HG02852 (cell line): Measurements from ENCODE around the gene ITPR2.
"Not testable (repeated sequence)": the region's sequence is repeated elsewhere in the genome, so short reads cannot be mapped to it uniquely, and the experiment has no call there.

Experiments used
- ATAC-seq: cut with Tn5 transposase; IDR thresholded peaks from one replicate; pipeline ENCODE4 v1.9.1; 2021; ENCODE audit warnings: mild to moderate bottlenecking, moderate library complexity; ENCODE audit not compliant: unreplicated experiment

The ITPR2 gene

DNA sequence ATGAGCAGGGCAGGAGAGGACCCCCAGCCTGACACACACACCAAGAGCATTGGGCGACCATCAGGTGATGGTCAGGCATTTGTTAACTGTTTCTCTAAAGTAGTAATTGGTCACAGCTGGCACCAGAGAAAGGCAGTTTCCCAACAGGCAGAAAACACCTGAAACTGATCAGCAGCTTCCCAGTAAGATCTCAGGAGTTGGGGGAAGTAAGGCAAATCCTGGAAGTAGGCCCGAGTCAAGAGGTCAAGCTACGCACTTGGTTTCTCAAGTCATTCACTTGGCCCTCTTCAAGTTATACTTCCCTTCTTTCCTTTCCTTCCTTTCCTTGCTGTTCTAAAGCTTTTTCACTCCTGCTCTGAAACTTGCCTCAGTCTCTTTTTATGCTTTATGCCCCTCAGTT, 501.9 kb downstream of the ITPR2 start:
- no peak for ATAC-seq

DNA sequence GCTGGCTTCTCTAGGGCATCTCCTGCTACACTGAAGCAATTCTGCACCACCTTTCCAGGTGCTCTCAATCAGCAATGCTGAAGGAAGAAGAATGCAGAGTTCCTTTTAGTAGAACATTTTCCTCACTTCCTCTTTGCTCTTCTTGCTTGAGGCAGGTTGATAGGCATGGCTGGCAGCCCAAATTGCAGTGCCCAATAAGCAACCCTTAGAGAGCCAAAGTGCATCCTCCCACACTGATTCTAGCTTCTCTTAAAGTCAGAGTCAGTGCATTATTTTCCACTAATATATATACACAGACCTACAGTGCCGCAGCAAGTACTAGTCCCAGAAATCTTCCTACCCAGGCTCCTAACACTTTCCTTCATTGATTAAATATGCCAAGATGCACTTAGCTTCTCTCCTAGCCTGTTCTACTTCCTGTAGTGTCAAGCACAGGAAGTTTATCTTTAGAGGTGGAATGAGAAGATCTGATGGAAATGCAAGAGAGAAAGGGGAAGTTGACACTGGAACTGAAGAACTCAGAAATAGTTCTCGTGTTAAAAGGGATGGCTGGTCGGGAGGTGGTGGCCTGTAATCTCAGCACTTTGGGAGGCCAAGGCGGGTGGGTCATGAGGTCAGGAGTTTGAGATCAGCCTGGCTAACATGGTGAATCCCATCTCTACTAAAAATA, 504.9 kb downstream of the ITPR2 start:
- peak; percentile 62 for ATAC-seq

DNA sequence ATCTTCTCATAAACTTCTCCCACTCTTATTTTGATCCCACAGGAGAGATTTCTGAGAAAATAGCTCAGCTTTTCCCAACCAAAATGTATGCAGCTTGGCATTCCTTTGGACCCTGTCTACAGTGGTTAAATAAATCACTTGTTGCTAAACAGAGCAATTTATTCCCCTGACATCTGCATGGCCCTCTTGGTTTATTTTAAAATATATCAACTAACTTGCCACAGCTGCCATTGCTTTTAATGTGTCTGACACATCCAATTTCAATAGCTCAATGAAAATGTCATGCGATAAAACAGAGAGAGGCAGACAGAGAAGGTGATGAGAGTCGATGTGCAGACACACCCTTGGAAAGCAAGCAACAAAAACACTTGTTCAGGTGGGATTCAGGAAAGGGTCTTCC, 509.3 kb downstream of the ITPR2 start:
- ATAC-seq, result no peak

DNA sequence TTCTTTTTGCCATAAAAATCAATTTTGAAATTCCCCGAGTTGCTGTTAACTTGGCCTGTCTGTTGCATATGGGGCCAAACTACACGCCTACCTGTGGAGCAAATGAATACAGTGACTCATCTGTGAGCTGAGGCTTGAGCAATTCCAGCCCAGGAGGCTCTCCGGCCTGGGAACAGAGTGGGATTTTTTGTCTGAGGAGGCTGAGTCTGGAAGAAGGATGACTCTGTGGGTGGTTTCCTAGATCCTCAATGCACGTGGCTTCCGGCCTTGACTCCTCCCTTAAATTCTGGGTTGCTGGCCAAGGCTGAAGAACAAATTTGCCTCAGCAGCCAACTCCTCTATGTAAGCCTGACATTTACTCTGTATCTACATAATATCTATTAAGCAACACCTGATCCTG, 513.5 kb downstream of the ITPR2 start:
- ATAC-seq, result no peak

DNA sequence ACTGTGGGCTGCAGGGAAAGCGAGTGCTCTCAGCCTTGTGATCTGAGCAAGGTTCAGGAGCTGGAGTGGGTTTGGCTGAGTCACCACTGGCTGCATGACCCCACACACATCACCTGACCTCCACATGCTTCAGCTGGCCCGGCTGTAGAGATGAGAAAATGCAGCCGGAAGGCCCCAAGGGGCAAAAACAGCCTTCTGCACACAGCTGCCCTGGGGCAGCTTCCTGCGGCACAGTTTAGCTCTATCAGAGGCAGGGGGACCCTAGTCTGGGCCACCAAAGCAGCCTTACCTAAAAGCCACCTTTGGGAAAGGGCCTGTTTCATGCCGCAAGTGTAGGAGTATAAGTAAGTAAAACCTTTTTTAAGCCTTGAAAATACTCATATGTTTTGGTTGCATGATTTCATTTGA, 514.3 kb downstream of the ITPR2 start:
- peak; percentile 93 for ATAC-seq

DNA sequence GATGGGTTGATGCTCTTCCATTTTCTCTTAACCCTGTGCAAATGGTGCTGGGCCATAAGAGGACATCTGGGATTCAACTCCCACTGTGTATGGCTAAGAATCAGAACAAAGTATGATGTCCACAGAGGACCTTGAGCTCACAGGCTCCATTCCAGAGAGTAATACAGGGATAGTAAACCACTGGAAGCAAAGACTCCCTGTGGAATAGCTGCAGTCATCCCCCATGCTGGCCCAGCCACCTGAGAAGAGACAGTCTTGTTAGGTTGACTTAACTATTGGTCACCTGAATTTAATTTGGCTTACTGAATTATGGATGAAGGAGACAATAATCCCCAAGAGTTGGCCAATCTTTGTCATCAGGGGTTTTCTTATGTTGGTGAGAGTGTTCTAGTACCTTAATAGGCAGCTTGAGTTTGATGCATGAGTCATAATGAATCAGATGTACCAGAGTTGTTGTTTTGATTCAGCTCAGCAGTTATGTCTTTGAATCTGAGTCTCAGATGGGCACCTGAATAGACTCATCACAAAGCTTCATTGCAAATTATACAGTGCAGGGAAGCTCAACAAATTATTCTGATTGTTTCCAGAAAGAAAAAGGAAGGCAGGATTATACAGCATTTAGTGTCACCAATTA, 514.9 kb downstream of the ITPR2 start:
- peak; percentile 52 for ATAC-seq

DNA sequence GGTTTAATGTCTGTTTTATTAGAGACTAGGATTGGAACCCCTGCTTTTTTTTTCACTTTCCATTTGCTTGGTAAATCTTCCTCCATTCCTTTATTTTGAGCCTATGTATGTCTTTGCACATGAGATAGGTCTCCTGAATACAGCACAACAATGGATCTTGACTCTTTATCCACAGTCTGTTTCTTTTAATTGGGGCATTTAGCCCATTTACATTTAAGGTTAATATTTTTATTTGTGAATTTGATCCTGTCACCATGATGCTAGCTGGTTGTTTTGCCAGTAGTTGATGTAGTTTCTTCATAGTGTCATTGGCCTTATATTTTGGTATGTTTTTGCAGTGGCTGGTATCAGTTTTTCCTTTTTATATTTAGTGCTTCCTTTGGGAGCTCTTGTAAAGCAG, 518.9 kb downstream of the ITPR2 start:
- ATAC-seq, result not testable (repeated sequence)

DNA sequence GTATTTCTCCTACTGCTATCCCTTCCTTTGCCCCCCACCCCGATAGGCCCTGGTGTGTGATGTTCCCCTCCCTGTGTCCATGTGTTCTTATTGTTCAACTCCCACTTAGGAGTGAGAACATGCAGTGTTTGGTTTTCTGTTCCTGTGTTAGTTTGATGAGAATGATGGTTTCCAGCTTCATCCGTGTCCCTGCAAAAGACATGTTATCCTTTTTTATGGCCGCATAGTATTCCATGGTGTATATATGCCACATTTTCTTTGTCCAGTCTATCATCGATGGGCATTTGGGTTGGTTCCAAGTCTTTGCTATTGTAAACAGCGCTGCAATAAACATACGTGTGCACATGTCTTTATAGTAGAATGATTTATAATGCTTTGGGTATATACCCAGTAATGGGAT, 522.5 kb downstream of the ITPR2 start:
- not testable (repeated sequence) for ATAC-seq

DNA sequence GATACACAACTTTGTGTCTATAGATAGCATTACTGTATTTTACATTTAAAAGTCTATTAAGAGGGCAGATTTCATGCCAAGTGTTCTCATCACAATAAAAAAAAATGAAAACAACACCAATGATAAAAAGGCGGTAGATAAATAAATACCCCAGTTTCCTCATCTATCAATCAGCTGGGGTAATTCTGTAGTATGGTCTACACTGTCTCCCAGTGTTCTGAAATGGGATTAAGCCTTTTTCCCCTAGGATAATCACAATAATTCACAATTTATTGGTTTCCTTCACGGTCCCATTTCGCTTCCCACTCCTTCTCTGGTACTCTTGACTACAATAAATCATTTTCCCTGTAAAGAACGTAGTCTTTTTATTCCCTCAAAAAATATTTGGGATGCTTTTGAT, 523.4 kb downstream of the ITPR2 start:
- no peak for ATAC-seq

DNA sequence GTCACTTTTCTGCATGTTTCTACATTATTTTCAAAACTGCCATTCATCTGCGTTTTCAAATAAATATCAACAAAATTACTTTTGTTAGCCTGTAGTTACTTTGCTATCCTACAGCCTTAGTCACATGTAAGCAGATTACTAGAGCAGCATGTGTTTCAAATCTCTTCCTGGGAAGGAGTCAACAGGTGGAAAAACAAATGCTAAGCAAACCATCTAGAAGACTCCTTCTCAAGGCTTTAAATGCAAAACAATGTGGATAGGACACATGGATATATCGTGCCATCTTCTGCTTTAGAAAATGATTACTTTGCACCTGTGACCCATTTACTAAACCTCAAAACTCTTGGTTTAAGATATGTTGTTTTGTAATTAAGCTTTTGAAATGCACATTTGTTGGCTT, 528.7 kb downstream of the ITPR2 start:
- ATAC-seq, result no peak

DNA sequence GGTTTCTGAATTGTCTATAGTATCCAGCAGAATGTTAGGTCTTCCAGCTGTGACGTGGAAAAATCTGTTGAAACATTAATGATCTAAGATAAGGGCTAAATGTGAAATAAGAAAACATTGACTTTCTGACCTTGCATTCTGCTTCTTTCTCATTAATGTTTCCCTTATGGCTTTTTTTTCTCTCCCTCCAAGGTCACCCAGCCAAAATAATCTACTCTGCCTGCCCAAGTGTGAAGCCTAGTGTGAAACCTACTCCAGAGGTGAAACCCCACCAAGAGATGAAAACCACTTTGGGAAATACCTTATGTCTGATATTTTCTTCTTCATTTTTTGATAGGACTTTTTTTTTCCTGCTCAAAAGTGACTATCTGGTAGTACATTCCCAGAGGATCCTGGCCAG, 529.6 kb downstream of the ITPR2 start:
- no peak for ATAC-seq

DNA sequence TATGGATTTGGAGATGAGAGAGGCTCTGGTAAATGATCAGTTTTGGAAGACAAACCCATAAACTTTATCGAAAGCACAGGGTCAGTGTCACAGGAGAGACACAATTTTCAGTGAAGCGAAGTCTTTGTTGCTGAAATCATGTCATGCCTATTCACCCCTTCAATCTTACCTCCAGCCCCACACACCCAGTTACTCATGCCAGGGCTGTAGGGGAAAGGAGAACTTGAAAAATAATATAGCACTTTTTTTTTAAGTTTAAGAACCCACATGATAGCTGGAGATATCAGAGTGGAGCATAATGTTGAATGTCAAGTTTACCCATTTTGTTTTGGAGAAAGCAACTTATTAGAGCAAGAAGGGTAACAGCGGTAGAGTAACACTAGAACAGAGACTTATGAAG, 530.2 kb downstream of the ITPR2 start:
- no peak for ATAC-seq

DNA sequence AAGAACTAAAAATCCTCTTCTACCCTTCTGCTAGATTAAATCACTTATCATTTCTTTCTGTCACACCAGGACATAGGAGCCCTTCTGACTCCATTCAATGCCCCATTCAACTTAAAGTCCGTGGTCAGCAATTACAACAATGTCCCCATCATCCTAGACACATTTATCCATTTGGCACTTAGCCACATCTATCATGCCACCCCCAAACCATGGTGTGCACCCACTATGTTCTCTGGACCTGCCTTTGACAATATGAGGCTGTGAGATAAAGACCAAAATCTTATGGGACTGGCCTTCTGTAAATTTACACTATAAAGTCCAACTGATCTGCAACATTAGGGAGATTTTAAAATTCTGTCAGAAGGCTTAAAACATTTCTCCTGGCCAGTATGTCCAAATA, 533.2 kb downstream of the ITPR2 start:
- no peak for ATAC-seq

DNA sequence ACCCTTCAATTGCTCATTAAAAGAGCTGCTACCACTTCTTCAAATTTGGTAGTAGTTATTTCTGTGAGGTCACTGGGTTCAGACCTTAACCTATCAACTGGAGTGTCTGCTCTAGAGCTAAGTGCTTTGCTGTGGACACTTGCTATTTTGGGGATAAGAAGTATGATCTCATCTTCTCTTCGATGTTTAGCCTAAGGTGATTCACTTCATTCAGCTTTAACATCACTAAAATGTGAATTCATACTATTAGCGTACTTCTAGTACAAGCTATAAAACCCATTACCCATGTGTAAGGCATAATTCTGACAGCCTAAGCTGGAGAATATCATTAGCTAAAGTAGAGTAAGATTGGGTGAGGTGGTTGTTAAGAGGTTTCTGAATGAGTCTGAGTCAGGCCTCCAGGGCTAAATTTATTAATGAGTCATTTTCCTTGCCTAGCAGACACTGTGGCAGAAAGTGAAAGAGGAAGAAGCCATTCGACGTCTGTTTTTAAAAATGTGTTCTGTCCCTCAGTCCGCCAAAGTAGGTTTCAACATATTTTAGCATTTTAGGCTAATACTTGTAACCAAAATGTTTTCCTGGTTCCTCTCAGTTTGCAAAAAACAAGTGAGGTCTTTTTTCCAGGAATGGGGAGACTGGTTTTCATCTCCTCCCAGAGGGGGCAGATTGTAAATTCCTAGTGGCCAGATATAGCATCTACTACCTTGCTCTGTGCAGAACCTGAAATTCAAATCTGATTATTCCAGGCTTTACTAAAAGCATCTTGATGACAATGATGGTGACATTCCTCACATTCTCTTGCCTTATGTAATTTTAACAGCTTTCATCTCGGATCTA, 534.0 kb downstream of the ITPR2 start:
- ATAC-seq, result peak; percentile 99

DNA sequence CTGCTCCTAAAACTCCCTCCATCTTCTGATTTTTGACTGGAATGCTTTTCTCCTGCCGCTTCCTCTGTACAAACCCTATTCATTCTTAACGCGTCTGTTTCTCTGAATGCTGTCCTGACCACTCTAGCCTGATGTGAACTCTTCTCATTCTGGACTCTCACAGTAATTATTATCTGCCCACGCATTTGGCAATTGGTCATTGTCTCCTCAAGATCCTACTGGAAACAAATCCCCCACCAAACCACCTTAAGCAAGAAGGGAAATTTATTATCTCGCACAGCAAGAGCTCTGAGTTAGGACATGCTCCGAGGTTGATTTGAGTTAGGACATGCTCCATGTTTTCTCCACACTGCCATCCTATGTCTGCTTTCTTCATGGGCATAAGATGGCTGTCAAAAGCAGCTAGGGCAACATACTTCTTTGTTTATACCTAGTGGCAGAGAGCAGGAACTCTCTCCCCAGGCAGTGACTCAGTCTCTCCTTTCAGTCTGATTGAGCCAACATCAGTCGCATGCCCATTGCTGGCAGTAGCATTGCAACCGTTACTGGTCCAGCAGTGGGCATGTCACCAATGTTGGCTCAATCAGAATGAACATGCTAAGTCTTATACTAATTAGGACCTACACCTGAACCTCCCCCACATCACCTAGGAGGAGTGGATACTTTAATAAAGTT, 535.5 kb downstream of the ITPR2 start:
- ATAC-seq, result no peak

DNA sequence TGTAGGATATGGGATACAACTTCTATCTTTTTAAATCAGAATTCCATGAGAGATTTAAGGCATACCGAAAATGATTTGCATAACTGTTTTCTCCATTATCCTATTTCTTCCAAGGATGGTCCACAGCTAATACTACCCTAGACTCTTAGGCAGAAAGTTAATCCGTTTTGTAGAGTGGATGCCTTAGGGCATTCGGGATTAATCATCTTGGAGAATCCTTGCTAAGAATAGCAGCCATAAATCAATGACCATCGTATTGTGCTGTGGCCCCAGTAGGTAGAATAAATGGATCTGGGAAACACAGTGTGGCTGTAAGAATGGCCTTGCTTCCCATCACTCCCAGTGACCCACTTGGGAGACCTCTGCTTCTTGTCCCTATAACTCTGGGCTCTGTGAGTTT, 538.0 kb downstream of the ITPR2 start:
- ATAC-seq, result no peak

DNA sequence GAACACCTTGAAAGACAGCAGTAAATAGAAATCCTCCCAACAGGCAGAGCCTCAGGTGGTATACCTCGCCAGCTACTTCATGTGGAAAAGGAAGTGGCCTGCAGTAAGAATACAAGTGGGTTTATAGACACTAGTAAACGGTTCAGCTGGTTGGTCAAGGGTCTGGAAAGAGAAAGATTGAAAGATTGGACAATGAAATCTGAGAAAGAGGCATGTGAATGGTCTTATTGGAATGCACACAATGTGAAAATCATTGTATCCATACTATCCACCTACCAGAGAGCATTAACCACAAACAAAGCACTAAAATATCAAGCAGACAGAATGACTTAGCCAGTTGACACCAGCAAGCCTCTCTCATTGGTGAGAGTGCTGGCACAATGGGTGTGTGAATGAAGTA, 539.4 kb downstream of the ITPR2 start:
- no peak for ATAC-seq

DNA sequence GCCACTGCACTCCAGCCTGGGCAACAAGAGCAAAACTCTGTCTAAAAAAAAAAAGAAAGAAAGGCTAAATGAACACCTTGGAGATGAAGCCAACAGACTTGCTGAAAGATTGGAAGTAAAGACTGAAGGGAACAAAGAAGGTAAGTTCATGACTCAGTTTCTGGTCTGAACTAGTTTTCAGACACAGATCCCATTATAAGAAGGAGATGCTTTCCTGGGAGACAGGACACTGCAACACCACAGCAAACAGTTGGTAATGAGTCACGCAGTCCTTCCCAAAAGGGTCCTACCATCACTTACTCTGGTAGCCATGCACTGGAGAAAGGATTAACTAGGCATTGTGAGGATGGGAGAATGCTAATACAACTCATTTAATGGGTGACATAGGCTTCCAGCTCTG, 540.4 kb downstream of the ITPR2 start:
- ATAC-seq, result no peak

DNA sequence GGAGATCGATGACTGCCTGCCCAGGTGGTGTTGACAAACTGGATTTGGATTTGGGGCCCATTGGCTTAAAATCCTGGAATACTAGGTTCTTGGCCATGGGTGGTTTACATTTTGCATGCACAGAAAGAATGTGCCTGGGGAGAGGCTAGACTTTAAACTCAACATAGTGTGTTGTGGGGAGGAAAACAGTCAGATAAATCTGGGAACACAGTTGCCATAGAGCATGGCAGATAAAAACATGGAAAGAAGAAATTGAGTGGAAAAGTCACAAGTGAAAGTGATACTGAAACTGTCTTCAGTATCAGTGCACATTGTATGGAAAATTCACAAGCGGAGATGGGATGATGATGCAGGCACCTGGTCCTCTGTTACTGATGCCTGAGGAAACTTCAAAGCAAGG, 542.4 kb downstream of the ITPR2 start:
- ATAC-seq, result no peak

DNA sequence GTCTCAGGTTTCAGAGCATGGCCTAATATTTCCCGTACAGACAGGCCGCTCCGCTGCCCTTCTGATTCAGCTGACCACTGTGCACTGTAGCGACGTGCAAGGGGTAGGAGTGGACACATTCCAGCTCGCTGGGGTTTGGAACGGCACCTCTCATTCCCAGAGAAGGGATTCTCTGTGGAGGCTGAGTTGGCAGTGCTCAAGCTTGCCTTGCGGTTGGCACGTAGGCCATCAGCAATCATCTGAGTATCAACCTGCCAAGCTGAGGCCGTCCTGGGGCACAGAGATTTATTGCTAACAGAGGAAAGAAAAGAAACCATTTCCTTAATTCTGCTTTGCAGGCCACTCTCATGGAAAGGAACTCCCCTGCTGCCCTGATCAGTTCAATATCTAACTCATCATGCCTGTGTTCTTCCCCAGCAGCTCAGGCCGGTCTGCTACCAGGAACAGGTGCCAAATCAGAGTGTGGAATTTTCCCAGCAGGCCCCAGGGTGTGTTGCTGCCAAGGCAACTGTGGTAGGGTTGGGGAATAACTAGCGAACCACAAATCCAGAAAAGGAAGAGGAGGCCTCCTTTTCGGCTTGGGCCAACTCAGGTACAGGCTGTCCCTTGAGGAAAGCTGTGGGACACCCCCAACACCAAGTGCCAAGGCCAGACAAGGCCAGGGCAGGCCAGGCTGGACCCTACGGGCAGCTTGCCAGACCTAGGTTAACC, 545.2 kb downstream of the ITPR2 start:
- no peak for ATAC-seq
